Renal cortex interstitium (tissue), 11 donors: Measurements from ENCODE around the gene CD59. TPM values are rescaled to one million over a fixed set of nuclear protein-coding genes. Genes with fewer than 3 reads are reported as not detected.
A peak's percentile ranks its signal among the peaks of the same experiment; 100 is the strongest.
"Not testable (repeated sequence)": the region's sequence is repeated elsewhere in the genome, so short reads cannot be mapped to it uniquely, and the experiment has no call there.

Experiments
- DNase-seq, 11 donors: peaks; one replicate each; pipeline ENCODE4 v3.0.0-alpha.2; 2013; ENCODE audit warnings: low read depth in 9 of 11, low spot score in 4 of 11; ENCODE audit errors: extremely low read depth in 1 of 11
- polyA plus RNA-seq, 3 donors: library from polyadenylated mRNA; unstranded; fragments of 120-200 nt; gene quantifications; one replicate each; pipeline ENCODE4 v1.2.1, GENCODE V29; 2013; ENCODE audit not compliant: insufficient read length in 3 of 3

The CD59 gene
- polyA plus RNA-seq, 3 donors, result 228 to 244 (median 243) TPM

DNA sequence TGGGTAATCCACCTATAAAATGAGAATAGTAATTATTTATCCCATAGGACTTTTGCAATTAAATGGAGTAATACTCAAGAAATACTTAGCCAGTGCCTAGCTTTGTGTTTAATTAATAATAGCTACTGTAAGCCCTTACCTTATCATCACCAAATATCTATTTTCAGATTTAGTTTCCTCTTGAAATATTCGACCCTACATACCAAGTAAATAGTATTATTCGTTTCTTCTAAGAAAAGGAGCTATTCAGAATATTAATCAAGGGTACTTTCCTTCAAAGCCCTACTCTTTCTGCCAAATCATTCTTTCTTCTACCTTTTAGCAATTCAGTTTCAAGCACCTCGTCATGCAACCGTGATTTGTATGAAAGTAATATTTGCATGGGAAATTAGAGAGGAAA lies 31.4 kb upstream of the CD59 start:
- DNase-seq, result no peak

DNA sequence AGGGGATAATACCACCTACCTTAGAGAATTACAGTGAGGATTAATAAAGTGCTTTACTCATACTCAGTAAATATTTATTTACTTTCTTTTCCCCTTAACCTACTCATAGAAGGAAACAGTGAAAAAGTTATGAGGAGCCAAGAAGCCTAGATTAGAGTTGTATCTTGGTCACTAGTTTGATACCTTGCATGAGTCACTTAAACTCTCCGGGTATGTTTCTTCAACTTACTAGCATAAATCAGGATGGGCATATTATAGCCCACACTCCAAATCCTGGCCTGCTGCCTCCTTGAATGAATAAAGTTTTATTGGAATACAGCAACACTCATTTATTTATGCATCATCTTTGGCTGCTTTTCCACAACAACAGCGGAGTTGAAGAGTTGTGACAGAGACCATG lies 29.9 kb upstream of the CD59 start:
- no peak for DNase-seq

GRCh38 chr11:33761471-33761870 lies 25.2 kb upstream of the CD59 start:
- DNase-seq, result no peak

GRCh38 chr11:33753304-33753967 lies 17.2 kb upstream of the CD59 start:
- DNase-seq, result no peak

DNA sequence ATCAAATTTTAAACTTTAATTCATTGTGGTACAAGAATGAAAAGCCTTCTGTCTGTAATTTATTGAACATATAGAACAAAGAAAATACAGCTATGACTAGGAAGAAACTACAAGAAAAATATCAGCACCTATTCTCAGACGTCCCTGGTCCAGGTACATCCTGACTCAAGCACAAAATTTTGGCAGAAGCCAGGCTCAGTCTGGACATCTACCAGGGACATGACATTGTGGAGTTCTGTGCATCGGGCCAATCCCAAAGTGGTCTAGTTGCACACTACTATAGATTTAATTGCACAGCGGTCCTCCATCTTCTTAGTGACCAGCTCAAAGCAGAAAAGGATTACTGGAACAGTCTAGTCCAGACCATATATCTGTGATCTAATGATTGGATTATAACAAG lies 15.7 kb upstream of the CD59 start:
- DNase-seq, result no peak

GRCh38 chr11:33747979-33748378 lies 11.8 kb upstream of the CD59 start:
- DNase-seq, result peak in 1 of 11 donors; percentile 39

GRCh38 chr11:33743291-33743690 lies 7.1 kb upstream of the CD59 start:
- no peak for DNase-seq

DNA sequence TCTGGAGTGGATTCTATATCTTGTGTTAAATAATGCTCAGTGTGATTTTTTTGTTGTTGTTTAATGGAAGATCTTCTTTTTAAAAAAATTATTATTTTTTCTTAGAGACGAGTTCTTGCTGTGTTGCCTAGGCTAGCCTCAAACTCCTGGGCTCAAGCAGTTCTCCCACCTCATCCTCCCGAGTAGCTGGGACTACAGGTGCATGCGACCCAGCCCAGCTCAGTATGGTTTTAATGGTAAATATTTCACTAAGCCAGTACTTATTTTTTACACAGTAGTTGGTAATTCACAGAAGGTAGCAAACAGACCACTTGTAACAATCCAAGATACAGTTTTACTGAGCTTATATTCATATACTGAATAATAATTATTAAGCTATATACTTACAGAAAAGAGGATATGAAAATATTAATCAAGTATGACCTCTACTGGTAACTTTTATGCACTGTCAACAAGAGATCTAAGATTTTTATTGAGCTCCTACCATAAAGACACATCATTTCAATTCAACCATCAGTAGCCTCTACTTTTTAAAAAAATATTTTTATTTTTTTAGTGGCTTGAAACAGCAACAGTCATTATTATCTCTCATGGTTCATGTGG lies 6.1 kb upstream of the CD59 start:
- no peak for DNase-seq

DNA sequence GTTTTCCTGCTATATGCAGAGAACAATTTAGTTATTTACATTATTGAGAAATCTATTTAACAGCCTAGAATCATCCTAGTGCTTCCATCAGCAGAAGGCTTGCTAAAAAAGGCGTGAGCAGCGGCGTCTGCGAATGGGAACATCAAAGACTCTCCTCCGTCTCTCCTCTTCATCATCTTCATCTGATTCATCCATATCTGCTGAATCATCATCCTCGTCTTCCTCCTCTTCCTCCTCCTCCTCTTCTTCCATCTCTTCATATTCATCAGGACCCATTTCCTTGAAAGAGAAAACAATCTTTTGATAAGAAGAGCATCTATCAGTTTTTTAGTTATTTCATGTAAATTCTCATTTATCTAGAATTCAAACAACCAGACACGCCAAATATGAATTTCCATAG lies 5.6 kb upstream of the CD59 start:
- DNase-seq, result no peak

- DNase-seq, result no peak
Observed at GRCh38 chr11:33737362-33737821, 1.2 kb upstream of the CD59 start.

- DNase-seq, result peak in 2 of 11 donors; percentile 40 to 46
Observed at GRCh38 chr11:33735271-33736147, 714 bp downstream of the CD59 start.

DNA sequence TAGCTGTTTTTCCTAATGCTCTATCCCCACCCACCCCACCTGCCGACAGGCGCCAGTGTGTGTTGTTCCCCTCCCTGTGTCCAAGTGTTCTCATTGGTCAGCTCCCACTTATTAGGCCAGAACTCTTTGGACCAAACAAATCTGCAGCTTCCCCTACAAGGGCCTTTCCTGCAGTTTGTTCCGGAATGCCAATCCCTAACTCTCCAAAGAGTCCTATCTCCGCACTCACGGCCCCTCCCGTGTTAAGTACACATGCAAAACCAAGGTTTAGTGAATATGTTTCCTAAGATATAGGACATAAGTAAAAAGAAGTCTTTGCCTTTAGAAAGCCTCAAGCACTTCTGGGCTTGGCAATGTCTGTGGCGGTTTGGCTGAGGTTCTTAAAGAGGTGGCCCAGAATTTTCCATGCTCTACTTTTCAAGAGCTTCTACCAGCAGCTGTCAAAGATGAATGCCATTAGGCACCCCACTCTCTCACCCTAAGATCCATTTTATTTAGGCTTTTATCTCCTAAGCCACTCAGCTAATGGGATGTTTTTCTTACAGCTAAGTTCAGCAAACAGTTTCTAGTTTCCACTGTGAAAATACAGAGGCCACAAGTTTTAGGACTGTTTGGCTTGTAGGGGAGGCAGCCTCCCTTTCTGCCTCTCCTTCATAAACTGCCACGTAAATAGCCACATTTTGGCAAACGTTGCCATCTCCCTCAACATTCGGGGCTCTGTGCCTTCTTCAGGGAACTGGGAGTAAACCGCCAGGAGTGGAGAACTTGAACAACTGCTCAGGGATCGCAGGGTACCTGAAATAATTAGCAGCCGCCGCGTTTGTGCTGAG lies 1.6 kb downstream of the CD59 start:
- DNase-seq, result no peak

DNA sequence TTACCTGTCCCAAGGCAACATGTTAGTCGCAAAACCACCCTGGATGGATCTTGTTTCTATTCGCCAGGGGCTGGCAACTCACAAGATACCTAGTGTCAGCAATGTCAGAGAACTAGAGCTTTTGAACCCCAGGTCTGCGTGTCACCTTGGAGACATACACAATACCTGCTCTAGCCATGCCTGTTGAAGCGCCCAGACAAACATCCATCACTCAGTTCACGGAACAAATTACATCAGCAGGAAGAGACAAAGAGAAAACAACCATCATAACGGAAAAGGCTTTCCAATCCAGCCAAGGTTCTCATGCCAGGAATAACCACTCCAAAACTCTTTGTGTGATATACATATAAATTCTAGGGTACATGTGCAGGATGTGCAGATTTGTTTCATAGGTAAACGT lies 2.2 kb downstream of the CD59 start:
- no peak for DNase-seq

DNA sequence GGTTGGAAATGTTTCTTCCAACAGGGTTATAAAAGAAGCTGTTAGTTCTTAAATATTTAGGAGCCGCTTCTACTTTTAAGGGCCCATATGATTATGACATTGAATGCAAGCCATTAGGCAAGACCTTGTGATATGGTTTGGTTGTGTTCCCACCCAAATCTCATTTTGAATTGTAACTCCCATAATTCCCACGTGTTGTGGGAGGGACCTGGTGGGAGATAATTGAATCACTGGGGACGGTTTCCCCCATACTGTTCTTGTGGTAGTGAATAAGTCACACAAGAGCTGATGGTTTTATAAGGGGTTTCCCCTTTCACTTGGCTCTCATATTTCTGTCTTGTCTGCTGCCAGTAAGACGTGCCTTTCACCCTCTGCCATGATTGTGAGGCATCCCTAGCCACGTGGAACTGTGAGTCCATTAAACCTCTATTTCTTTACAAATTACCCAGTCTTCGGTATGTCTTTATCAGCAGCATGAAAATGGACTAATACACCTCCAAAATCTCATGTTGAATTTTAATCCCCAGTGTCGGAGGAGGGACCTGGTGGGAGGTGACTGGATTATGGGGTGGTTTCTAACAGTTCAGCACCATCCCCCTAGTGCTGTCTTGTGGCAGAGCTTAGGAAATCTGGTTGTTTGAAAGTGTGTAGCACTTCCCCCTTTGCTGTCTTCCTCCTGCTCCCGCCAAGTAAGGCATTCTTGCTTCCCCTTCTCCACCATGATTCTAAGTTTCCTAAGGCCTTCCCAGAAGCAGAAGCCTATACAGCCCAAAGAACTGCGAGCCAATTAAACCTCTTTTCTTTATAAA lies 4.3 kb downstream of the CD59 start:
- DNase-seq, result no peak

DNA sequence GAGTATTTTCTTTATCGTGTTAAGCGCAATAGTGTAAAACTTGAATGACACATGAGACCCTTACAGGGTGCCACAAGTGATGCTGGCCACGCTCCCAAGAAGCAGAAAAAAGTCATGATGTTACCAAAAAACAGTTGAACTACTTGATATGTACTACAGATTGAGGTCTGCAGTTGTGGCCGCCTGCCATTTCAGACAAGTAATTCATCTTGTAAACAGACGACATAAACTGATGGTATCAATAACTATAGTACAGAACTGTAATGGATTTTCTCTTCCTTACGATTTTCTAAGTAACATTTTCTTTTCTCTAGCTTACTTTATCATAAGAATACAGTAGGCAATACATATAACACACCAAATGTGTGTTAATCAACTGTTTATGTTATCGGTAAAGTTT lies 5.5 kb downstream of the CD59 start:
- no peak for DNase-seq

DNA sequence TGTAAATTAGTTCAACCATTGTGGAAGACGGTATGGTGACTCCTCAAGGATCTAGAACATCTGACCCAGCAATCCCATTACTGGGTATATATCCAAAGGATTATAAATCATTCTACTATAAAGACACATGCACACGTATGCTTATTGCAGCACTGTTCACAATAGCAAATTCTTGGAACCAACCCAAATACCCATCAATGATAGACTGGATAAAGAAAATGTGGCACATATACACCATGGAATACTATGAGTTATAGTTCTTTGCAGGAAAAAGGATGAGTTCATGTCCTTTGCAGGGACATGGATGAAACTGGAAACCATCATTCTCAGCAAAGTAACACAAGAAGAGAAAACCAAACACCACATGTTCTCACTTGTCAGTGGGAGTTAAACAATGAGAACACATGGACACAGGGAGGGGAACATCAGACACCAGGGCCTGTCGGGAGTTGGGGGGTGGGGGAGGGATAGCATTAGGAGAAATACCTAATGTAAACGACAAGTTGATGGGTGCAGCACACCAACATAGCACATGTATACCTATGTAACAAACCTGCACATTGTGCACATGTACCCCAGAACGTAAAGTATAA lies 7.1 kb downstream of the CD59 start:
- DNase-seq, result not testable (repeated sequence)

DNA sequence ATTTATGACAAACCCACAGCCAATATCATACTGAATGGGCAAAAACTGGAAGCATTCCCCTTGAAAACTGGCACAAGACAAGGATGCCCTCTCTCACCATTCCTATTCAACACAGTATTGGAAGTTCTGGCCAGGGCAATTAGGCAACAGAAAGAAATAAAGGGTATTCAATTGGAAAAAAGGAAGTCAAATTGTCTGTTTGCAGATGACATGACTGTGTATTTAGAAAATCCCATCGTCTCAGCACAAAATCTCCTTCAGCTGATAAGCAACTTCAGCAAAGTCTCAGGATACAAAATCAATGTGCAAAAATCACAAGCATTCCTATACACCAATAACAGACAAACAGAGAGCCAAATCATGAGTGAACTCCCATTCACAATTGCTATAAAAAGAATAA lies 8.7 kb downstream of the CD59 start:
- DNase-seq, result not testable (repeated sequence)

GRCh38 chr11:33725496-33725895 lies 10.7 kb downstream of the CD59 start:
- no peak for DNase-seq
